Hepatocyte (in vitro differentiated cells): ENCODE results near the gene UPK2. TPM values are rescaled to one million over a fixed set of nuclear protein-coding genes. Genes with fewer than 3 reads are reported as not detected.
"Not testable (repeated sequence)": the region's sequence is repeated elsewhere in the genome, so short reads cannot be mapped to it uniquely, and the experiment has no call there.

Source experiments
- DNase-seq: peaks from one replicate; pipeline ENCODE4 v3.0.0-alpha.2; 2016; ENCODE audit warnings: low spot score
- H2AFZ ChIP-seq: fragments of 200-600 bp; sonication (generic); 2 replicates; pipeline ENCODE4 v1.6.0; 2016; ENCODE audit warnings: antibody characterized with exemption, mild to moderate bottlenecking
- H3K27ac ChIP-seq: fragments of 200-600 bp; sonication (generic); 2 replicates; pipeline ENCODE4 v1.5.1; 2016; ENCODE audit warnings: mild to moderate bottlenecking
- H3K27me3 ChIP-seq: fragments of 200-600 bp; sonication (generic); 2 replicates; pipeline ENCODE4 v1.6.1; 2016
- H3K36me3 ChIP-seq: fragments of 200-600 bp; sonication (generic); replicated peaks from 2 replicates; pipeline ENCODE4 v1.5.1; 2016; ENCODE audit warnings: low read depth; ENCODE audit not compliant: insufficient read depth
- H3K4me1 ChIP-seq: fragments of 200-600 bp; sonication (generic); 2 replicates; pipeline ENCODE4 v1.5.1; 2016; ENCODE audit warnings: mild to moderate bottlenecking, moderate library complexity; ENCODE audit not compliant: insufficient read depth
- H3K4me2 ChIP-seq: fragments of 200-600 bp; sonication (generic); 2 replicates; pipeline ENCODE4 v1.6.0; 2016
- H3K4me3 ChIP-seq: fragments of 200-600 bp; sonication (generic); 2 replicates; pipeline ENCODE4 v1.5.1; 2016; ENCODE audit warnings: mild to moderate bottlenecking
- H3K79me2 ChIP-seq: fragments of 200-600 bp; sonication (generic); 2 replicates; pipeline ENCODE4 v1.6.0; 2017; ENCODE audit warnings: mild to moderate bottlenecking
- H3K9me2 ChIP-seq: fragments of 200-600 bp; sonication (generic); replicated peaks from 2 replicates; pipeline ENCODE4 v1.6.0; 2017; ENCODE audit warnings: mild to moderate bottlenecking; ENCODE audit not compliant: insufficient read depth
- H3K9me3 ChIP-seq: fragments of 200-600 bp; sonication (generic); 2 replicates; pipeline ENCODE4 v1.5.1; 2016; ENCODE audit warnings: low read depth, mild to moderate bottlenecking
- H4K20me1 ChIP-seq: fragments of 200-600 bp; sonication (generic); 2 replicates; pipeline ENCODE4 v1.6.0; 2016; ENCODE audit warnings: mild to moderate bottlenecking; ENCODE audit not compliant: insufficient read depth, poor library complexity, severe bottlenecking
- EZH2 ChIP-seq: fragments of 200-600 bp; sonication (generic); IDR thresholded peaks from 2 replicates; pipeline ENCODE4 v1.6.1; 2016; ENCODE audit warnings: antibody characterized with exemption, mild to moderate bottlenecking, borderline replicate concordance
- EZH2phosphoT487 ChIP-seq: fragments of 200-600 bp; sonication (generic); IDR thresholded peaks from one replicate; pipeline ENCODE4 v1.6.1; 2018; ENCODE audit warnings: antibody characterized with exemption, mild to moderate bottlenecking, low read depth, moderate library complexity; ENCODE audit not compliant: unreplicated experiment, severe bottlenecking
- WGBS: methylation state at CpG from one replicate; pipeline ENCODE4 v1.1.6; 2016; ENCODE audit warnings: low lambda C conversion rate; ENCODE audit errors: missing lambda C conversion rate; 5-methylcytosine and 5-hydroxymethylcytosine counted together
- polyA plus RNA-seq: library from polyadenylated mRNA; unstranded; fragments of >200 nt; fragmentation: Nextera tagmentation; extraction: Ambion mirVana; gene quantifications from 2 replicates; pipeline ENCODE4 v1.2.1, GENCODE V29; 2016
- total RNA-seq: library from RNA; depleted of rRNA; stranded (reverse); fragments of >200 nt; gene quantifications from 2 replicates; pipeline ENCODE4 v1.2.3, GENCODE V29; 2014
- TF ChIP-seq, protein P1 (sequence below): fragments of 200-600 bp; sonication (generic); IDR thresholded peaks from 2 replicates; pipeline ENCODE4 v1.5.1; 2016; ENCODE audit warnings: antibody characterized with exemption, mild to moderate bottlenecking; ENCODE audit not compliant: poor library complexity

Gene UPK2
- total and polyA plus RNA-seq, 2 experiments from 2014 or later = 2.2 to 55.3 TPM

DNA sequence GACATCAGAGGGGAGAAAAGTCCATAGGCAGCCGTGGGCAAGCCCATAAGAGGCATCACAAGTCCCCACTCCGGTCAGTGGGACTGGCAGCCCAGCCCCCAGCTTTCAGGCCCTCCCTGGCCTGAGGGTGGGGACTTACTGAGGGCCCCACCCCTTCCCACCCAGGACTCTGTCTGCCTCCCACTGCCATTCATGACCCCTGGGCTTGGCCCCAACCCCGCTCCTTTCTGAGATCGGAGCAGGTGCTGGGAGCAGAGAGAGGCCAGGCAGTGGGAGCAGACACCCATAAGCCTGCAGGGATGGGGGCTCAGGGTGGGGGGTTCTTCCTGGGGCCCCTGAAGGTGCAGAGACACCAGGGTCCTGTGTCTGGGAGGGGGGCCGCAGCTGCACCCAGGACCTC lies 5.1 kb downstream of the UPK2 start:
- 94% methylated on average over 4 of the region's 5 CpGs for WGBS
- DNase-seq = no peak
- Histone ChIP-seq H3K9me3 (no peaks in the 10 kb centered on the region), H4K20me1 (no peaks in the 10 kb centered on the region), H2AFZ (no peak overlapping the region), H3K79me2 (no peaks in the 10 kb centered on the region), H3K4me2 (no peak overlapping the region), H3K9me2 (no peaks in the 10 kb centered on the region), H3K27ac (no peak overlapping the region), H3K36me3 (no peaks in the 10 kb centered on the region), H3K4me1 (no peaks in the 10 kb centered on the region), H3K4me3 (no peak overlapping the region), H3K27me3 (no peaks in the 10 kb centered on the region)
- TF ChIP-seq EZH2 = no peak
- TF ChIP-seq EZH2phosphoT487 = no peak
- TF ChIP-seq, protein P1, sequence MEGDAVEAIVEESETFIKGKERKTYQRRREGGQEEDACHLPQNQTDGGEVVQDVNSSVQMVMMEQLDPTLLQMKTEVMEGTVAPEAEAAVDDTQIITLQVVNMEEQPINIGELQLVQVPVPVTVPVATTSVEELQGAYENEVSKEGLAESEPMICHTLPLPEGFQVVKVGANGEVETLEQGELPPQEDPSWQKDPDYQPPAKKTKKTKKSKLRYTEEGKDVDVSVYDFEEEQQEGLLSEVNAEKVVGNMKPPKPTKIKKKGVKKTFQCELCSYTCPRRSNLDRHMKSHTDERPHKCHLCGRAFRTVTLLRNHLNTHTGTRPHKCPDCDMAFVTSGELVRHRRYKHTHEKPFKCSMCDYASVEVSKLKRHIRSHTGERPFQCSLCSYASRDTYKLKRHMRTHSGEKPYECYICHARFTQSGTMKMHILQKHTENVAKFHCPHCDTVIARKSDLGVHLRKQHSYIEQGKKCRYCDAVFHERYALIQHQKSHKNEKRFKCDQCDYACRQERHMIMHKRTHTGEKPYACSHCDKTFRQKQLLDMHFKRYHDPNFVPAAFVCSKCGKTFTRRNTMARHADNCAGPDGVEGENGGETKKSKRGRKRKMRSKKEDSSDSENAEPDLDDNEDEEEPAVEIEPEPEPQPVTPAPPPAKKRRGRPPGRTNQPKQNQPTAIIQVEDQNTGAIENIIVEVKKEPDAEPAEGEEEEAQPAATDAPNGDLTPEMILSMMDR = no peak

DNA sequence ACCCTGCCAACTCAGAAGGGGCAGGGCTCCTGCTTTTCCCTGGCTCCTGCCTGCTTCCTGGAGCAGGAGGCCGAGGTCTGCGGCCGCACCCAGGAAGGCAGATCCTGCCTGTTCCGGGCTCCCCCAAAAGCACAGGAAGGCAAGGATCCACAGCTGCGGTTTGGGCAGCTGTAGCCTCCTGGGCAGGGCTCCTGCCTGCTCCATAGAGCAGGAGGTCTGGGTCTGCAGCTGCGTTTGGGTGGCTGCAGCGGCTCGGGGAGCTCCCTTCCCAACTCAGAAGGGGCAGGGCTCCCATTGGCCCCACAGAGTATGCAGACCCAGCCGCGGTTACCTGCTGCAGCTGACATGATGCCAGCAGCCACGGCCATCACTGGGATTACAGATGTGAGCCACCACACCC lies 5.5 kb downstream of the UPK2 start:
- H3K79me2 ChIP-seq = no peaks in the 10 kb centered on the region
- no peaks in the 10 kb centered on the region for H4K20me1 ChIP-seq
- no peak overlapping the region for H3K27ac ChIP-seq
- DNase-seq = no peak
- H3K9me2 ChIP-seq = no peaks in the 10 kb centered on the region
- H3K36me3 ChIP-seq = no peaks in the 10 kb centered on the region
- no peak overlapping the region for H3K4me3 ChIP-seq
- 77% methylated on average over 11 of the region's 11 CpGs for WGBS
- no peak overlapping the region for H3K4me2 ChIP-seq
- no peaks in the 10 kb centered on the region for H3K27me3 ChIP-seq
- no peak overlapping the region for H2AFZ ChIP-seq
- H3K4me1 ChIP-seq = no peaks in the 10 kb centered on the region
- H3K9me3 ChIP-seq = no peaks in the 10 kb centered on the region
- TF ChIP-seq EZH2 (no peak), EZH2phosphoT487 (no peak)
- TF ChIP-seq, protein P1 = no peak

DNA sequence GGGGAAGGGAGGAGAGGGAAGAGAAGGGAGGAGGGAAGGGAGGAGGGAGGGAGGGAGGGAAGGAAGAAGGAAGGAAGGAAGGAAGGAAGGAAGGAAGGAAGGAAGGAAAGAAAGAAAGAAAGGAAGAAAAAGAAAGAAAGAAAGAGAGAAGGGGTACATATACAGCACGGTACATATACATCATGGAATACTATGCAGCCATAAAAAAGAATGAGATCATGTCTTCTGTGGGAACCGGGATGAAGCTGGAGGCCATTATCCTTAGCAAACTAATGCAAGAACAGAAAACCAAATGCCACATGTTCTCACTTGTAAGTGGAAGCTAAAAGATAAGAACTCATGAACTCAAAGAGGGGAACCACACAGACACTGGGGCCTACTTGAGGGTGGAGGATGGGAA lies 13.4 kb downstream of the UPK2 start:
- WGBS = 100% methylated on average over 1 of the region's 2 CpGs
- not testable (repeated sequence) for H3K27ac ChIP-seq

DNA sequence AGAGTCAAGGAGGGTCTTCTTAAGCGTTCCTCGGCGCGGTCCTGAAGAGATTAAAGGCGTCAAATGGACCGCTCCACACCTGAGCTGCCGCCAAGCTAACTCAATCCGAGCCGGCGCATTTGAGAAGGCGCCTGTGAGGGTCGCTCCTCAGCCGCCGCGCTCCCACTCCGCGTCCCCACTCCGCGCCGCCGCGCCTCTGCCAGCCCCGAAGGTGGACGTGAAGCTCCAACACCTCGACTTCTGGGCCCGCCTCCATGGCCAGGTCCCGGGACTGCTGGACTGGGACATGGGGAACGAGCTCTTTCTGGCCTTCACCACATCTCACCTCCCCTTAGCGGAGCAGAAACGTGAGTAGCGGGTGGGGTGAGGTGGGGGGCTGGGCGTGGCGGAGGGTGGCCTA lies 15.5 kb downstream of the UPK2 start, which contains the start of gene FOXR1:
Gene FOXR1 (plus strand): TSS at position 116 of the 400 bp plus-strand sequence. CDS start 171 bp downstream, at position 287.
- no peak for DNase-seq
- Histone ChIP-seq H3K9me3 (no peaks in the 10 kb centered on the region), H3K27ac (no peak within 1 kb of the TSS), H2AFZ (no peak within 1 kb of the TSS), H3K4me3 (no peak within 1 kb of the TSS), H3K27me3 (no peaks in the 10 kb centered on the region), H4K20me1 (no peaks in the 10 kb centered on the region), H3K79me2 (no peaks in the 10 kb centered on the region), H3K4me1 (no peaks in the 10 kb centered on the region), H3K4me2 (no peak within 1 kb of the TSS), H3K9me2 (no peaks in the 10 kb centered on the region), H3K36me3 (no peaks in the 10 kb centered on the region)
- 97% methylated on average over 28 of the region's 33 CpGs for WGBS
- TF ChIP-seq EZH2 = no peak
- no peak for TF ChIP-seq EZH2phosphoT487
- TF ChIP-seq, protein P1 = no peak

More for the DNA sequence above, 13.4 kb downstream of the UPK2 start:
- H4K20me1 ChIP-seq, H3K27me3 ChIP-seq, H3K9me3 ChIP-seq, H2AFZ ChIP-seq, H3K4me2 ChIP-seq, H3K4me3 ChIP-seq, H3K9me2 ChIP-seq, H3K79me2 ChIP-seq, H3K36me3 ChIP-seq, H3K4me1 ChIP-seq, DNase-seq: not testable (repeated sequence)
